Measurements from ENCODE around the gene UBAP2.

UBAP2 gene

DNA sequence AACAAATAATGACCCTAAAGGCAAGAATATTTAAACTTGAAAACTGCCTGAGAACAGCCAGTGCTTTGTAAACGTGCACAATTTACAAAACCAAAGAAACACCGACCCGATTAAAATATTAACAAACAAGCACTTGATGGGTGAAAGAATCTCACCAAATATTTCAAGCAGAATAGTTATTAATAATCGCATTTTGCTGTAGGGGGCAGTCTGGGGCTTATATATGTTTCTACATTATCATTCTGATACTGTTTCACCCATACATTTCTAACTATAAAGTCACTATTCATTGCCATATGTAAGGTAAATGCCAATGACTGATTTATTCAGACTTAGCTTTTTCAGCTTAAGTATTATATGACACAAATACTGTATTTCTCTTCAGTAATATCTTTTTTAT is 37.7 kb downstream of the UBAP2 start:
- H3K36me3 ChIP-seq (replicated peaks; ENCODE audit: insufficient read depth, low read length), result peaks cover 5% of the 10 kb centered on the region; the same call in 1 of the 2 replicates

DNA sequence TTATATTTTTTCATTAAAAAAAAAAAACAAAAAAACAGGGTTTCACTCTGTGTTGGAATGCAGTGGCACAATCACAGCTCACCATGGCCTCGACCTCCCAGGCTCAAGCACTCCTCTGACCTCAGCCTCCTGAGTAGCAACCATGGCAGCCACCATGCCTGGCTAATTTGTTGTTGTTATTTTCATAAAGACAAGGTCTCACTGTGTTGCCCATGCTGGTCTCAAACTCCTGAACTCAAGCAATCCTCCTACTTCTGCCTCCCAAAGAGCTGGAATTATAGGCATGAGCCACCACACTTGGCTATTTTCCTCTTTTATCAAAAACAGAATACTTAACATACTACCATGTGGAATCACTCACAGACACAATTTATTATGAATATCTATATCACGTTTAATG is 46.7 kb downstream of the UBAP2 start:
- Histone ChIP-seq H3K27ac (ENCODE audit: low read length) (no peak overlapping the region), H3K27me3 (replicated peaks; ENCODE audit: insufficient read depth, low read length) (no peaks in the 10 kb centered on the region), H3K4me3 (ENCODE audit: low read length) (no peak overlapping the region), H3K4me2 (ENCODE audit: low read depth, low read length) (no peak overlapping the region), H3K4me1 (ENCODE audit: low read length) (no peaks in the 10 kb centered on the region), H3K9me2 (replicated peaks; ENCODE audit: insufficient read depth, low read length) (no peaks in the 10 kb centered on the region), H3K9ac (ENCODE audit: low read length) (no peak overlapping the region), H4K20me1 (ENCODE audit: insufficient read depth, low read length) (no peaks in the 10 kb centered on the region), H3K36me3 (replicated peaks; ENCODE audit: insufficient read depth, low read length) (peaks cover 1% of the 10 kb centered on the region; the same call in 1 of the 2 replicates), H2AFZ (ENCODE audit: low read length) (no peak overlapping the region), H3K79me2 (ENCODE audit: low read length) (peaks cover 54% of the 10 kb centered on the region), H3F3A (ENCODE audit: insufficient read depth, low read length) (no peaks in the 10 kb centered on the region; the same call in 1 of the 2 replicates), H3K9me3 (replicated peaks; ENCODE audit: insufficient read depth, low read length) (no peaks in the 10 kb centered on the region)
- no peak for DNase-seq
- TF ChIP-seq EZH2phosphoT487 (IDR thresholded peaks at IDR 0.05; ENCODE audit: low read length), result no peak
- TF ChIP-seq, protein P1, sequence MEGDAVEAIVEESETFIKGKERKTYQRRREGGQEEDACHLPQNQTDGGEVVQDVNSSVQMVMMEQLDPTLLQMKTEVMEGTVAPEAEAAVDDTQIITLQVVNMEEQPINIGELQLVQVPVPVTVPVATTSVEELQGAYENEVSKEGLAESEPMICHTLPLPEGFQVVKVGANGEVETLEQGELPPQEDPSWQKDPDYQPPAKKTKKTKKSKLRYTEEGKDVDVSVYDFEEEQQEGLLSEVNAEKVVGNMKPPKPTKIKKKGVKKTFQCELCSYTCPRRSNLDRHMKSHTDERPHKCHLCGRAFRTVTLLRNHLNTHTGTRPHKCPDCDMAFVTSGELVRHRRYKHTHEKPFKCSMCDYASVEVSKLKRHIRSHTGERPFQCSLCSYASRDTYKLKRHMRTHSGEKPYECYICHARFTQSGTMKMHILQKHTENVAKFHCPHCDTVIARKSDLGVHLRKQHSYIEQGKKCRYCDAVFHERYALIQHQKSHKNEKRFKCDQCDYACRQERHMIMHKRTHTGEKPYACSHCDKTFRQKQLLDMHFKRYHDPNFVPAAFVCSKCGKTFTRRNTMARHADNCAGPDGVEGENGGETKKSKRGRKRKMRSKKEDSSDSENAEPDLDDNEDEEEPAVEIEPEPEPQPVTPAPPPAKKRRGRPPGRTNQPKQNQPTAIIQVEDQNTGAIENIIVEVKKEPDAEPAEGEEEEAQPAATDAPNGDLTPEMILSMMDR (IDR thresholded peaks at IDR 0.05; ENCODE audit: low read length), result no peak
- TF ChIP-seq EZH2 (optimal IDR thresholded peaks at IDR 0.05; ENCODE audit: low read depth, low read length), result no peak

More for the DNA sequence above, 37.7 kb downstream of the UBAP2 start:
- TF ChIP-seq EZH2phosphoT487 (IDR thresholded peaks at IDR 0.05; ENCODE audit: low read length), result no peak
- TF ChIP-seq EZH2 (optimal IDR thresholded peaks at IDR 0.05; ENCODE audit: low read depth, low read length), result no peak
- TF ChIP-seq, protein P1 (IDR thresholded peaks at IDR 0.05; ENCODE audit: low read length), result peak; percentile 42
- Histone ChIP-seq H3K4me3 (ENCODE audit: low read length) (no peak overlapping the region), H4K20me1 (ENCODE audit: insufficient read depth, low read length) (no peaks in the 10 kb centered on the region; the same call in 1 of the 2 replicates), H3K79me2 (ENCODE audit: low read length) (peaks cover 78% of the 10 kb centered on the region), H3K9ac (ENCODE audit: low read length) (no peak overlapping the region), H3K27ac (ENCODE audit: low read length) (no peak overlapping the region), H3K4me1 (ENCODE audit: low read length) (no peaks in the 10 kb centered on the region), H3K27me3 (replicated peaks; ENCODE audit: insufficient read depth, low read length) (no peaks in the 10 kb centered on the region), H3K4me2 (ENCODE audit: low read depth, low read length) (no peak overlapping the region), H3F3A (ENCODE audit: insufficient read depth, low read length) (peaks cover 8% of the 10 kb centered on the region; the same call in 1 of the 2 replicates), H3K9me3 (replicated peaks; ENCODE audit: insufficient read depth, low read length) (no peaks in the 10 kb centered on the region), H3K9me2 (replicated peaks; ENCODE audit: insufficient read depth, low read length) (no peaks in the 10 kb centered on the region), H2AFZ (ENCODE audit: low read length) (no peak overlapping the region)
- peak; percentile 41 for DNase-seq

DNA sequence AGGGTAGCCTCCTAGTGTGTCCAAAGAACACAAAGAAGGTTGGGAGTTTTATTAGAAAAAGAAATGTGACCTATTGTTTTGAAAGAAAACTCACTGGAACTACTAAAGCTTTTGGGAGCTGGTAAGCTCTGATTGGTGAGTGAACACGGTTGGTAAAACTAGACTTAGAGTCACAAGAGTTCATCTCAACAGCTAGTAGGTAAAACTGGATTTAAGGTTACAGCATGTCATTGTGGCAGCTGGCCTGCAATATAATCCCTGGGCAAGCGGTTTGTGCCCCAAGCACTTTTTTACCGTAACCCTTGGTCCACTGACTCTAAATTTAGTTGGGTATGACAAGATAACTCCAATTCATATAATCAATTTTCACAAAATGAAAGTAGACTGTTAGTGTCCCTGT is 47.4 kb downstream of the UBAP2 start:
- no peak overlapping the region for H3K4me3 ChIP-seq (ENCODE audit: low read length)
- H3K4me2 ChIP-seq (ENCODE audit: low read depth, low read length), result no peak overlapping the region
- no peaks in the 10 kb centered on the region for H3K4me1 ChIP-seq (ENCODE audit: low read length)
- peaks cover 57% of the 10 kb centered on the region for H3K79me2 ChIP-seq (ENCODE audit: low read length)
- H3K9me2 ChIP-seq (replicated peaks; ENCODE audit: insufficient read depth, low read length), result no peaks in the 10 kb centered on the region
- no peaks in the 10 kb centered on the region for H3K27me3 ChIP-seq (replicated peaks; ENCODE audit: insufficient read depth, low read length)
- peaks cover 5% of the 10 kb centered on the region; the same call in 1 of the 2 replicates for H3K36me3 ChIP-seq (replicated peaks; ENCODE audit: insufficient read depth, low read length)
- no peak for TF ChIP-seq EZH2phosphoT487 (IDR thresholded peaks at IDR 0.05; ENCODE audit: low read length)
- TF ChIP-seq, protein P1 (IDR thresholded peaks at IDR 0.05; ENCODE audit: low read length), result no peak
- no peak for TF ChIP-seq EZH2 (optimal IDR thresholded peaks at IDR 0.05; ENCODE audit: low read depth, low read length)
- H3K9ac ChIP-seq (ENCODE audit: low read length), result no peak overlapping the region
- no peak for DNase-seq
- no peaks in the 10 kb centered on the region; the same call in 1 of the 2 replicates for H3F3A ChIP-seq (ENCODE audit: insufficient read depth, low read length)
- no peak overlapping the region for H3K27ac ChIP-seq (ENCODE audit: low read length)
- no peaks in the 10 kb centered on the region for H4K20me1 ChIP-seq (ENCODE audit: insufficient read depth, low read length)
- no peaks in the 10 kb centered on the region for H3K9me3 ChIP-seq (replicated peaks; ENCODE audit: insufficient read depth, low read length)
- H2AFZ ChIP-seq (ENCODE audit: low read length), result no peak overlapping the region
